ENCODE results near the gene ARHGAP15.

The ARHGAP15 gene

GRCh38 chr2:143603846-143604565 lies 474.8 kb downstream of the ARHGAP15 start:
- no peak for DNase-seq

- DNase-seq: no peak
Measured at GRCh38 chr2:143604566-143604959, 475.3 kb downstream of the ARHGAP15 start.

- no peak for DNase-seq
Measured at GRCh38 chr2:143607231-143608062, 478.2 kb downstream of the ARHGAP15 start.

GRCh38 chr2:143608063-143608423 lies 478.8 kb downstream of the ARHGAP15 start:
- DNase-seq: no peak

GRCh38 chr2:143608758-143609157 lies 479.5 kb downstream of the ARHGAP15 start:
- no peak for DNase-seq

GRCh38 chr2:143611336-143611735 lies 482.1 kb downstream of the ARHGAP15 start:
- no peak for DNase-seq

- no peak for DNase-seq
Measured at GRCh38 chr2:143615562-143615961, 486.3 kb downstream of the ARHGAP15 start.

GRCh38 chr2:143616452-143616851 lies 487.2 kb downstream of the ARHGAP15 start:
- no peak for DNase-seq

- DNase-seq: no peak
Measured at GRCh38 chr2:143617803-143618415, 488.7 kb downstream of the ARHGAP15 start.

GRCh38 chr2:143622106-143622505 lies 492.9 kb downstream of the ARHGAP15 start:
- DNase-seq: no peak

- no peak for DNase-seq
Measured at GRCh38 chr2:143623231-143623908, 494.2 kb downstream of the ARHGAP15 start.

- no peak for DNase-seq
Measured at GRCh38 chr2:143623909-143624260, 494.7 kb downstream of the ARHGAP15 start.

- no peak for DNase-seq
Measured at GRCh38 chr2:143629340-143629739, 500.1 kb downstream of the ARHGAP15 start.

- no peak for DNase-seq
Measured at GRCh38 chr2:143632751-143633374, 503.6 kb downstream of the ARHGAP15 start.

- DNase-seq: no peak
Measured at GRCh38 chr2:143633419-143633818, 504.2 kb downstream of the ARHGAP15 start.

- DNase-seq: no peak
Measured at GRCh38 chr2:143635302-143635701, 506.1 kb downstream of the ARHGAP15 start.

- no peak for DNase-seq
Measured at GRCh38 chr2:143635936-143636335, 506.7 kb downstream of the ARHGAP15 start.

- no peak for DNase-seq
Measured at GRCh38 chr2:143640826-143641225, 511.6 kb downstream of the ARHGAP15 start.

- DNase-seq: no peak
Measured at GRCh38 chr2:143645921-143646645, 516.9 kb downstream of the ARHGAP15 start.

GRCh38 chr2:143649226-143649740 lies 520.1 kb downstream of the ARHGAP15 start:
- DNase-seq: no peak

- no peak for DNase-seq
Measured at GRCh38 chr2:143652692-143653091, 523.5 kb downstream of the ARHGAP15 start.

- DNase-seq: no peak
Measured at GRCh38 chr2:143668234-143668633, 539.0 kb downstream of the ARHGAP15 start.
